ENCODE results near the gene GNG4.
"Not testable (repeated sequence)": the region's sequence is repeated elsewhere in the genome, so short reads cannot be mapped to it uniquely, and the experiment has no call there.

The GNG4 gene

DNA sequence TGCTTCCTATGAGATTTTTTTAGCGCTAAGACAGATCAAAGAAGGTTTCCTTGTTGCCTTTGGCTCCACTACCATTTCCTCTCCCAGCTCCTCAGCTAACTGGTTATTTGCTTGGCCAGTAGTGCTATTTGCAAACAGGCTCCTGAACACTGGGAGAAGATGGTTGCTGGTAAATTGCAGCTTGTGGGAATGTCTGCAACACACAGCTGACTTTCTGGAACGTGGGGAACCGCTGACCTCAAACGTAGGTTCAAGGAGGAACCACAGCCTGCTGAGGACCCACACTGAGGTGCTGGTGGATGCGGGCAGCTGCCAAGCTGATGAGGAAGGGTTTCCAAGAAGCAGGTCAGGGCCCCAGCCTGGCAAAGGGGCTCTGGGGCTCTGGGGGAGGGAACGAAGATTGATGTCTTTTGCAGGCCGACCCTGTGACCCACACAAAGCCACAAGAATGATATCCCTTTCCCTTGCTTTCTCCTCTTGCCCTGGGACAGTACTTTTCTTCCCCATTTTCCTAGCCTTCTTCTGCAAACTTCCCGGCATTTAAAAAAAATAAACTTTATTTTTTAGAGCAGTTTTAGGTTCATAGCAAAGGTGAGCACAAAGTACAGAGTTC, 24.8 kb downstream of the GNG4 start:
- DNase-seq, result no peak

DNA sequence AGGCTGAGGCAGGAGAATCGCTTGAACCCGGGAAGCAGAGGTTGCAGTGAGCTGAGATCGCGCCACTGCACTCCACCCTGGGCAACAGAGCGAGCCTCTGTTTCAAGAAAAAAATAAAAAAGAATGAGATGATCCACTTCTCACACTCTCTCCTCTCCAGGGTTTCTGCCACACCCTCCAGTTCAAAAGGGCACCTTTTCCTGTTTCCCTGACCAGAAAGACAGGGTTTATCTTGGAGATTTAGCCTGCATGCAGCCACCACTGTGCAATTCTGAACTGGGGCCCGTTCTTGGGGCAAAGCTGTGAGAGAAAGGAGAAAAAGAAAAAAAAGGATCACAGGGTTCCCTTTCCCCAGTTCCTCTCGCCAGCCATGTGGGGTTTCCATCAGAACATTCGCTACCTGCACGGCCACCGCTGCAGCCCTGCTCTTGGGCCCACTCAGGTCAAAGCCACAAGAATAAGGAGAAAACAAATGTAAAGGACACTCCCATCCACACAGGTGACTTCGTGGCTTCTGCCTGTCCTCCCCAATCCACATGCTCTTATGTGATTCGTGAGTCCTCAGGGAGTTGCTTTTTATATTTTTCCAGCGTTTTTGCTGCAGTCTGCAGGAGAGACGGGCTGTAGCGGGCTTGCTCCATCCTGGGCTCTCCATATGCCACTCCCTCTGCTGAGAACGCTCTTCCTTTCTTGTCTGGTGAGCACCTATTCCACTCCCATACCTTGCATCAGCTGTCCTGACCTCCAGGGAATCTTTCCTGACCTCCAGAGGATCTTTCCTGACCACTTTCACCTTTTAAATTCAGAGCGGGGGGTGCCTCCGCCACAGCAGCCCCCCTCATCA, 26.4 kb downstream of the GNG4 start:
- DNase-seq, result no peak

DNA sequence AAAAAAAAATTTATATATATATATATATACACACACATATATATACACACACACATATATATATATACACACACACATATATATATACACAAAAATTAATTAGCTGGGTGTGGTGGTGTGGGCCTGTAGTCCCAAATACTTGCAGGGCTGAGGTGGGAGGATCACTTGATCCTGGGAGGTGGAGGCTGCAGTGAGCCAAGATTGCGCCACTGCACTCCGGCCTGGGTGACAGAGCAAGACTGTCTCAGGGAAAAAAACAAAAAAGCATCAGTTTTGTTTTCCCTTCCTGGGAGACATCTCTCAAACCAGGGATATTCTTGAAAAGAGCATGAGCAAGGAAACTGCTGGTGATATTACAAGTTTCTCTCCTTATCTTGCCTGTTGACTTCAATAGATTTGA, 30.4 kb downstream of the GNG4 start:
- not testable (repeated sequence) for DNase-seq

DNA sequence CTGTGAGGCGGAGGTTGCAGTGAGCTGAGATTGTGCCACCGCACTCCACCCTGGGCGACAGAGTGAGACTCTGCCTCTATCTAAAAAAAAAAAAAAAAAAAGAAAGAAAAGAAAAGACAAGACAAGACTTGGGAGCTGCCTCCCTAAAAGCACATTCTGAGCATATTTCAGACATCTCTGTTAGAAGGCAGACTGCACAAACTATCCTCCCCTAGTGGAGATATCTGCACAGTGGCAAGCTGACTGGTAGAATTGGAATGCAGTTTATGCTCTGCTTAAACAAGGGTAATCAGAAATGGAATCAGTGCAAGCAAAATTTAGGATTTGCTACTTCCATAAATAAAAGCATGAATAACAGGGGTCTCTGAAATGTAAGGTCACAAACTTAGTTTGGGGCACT, 31.8 kb downstream of the GNG4 start:
- DNase-seq, result no peak

DNA sequence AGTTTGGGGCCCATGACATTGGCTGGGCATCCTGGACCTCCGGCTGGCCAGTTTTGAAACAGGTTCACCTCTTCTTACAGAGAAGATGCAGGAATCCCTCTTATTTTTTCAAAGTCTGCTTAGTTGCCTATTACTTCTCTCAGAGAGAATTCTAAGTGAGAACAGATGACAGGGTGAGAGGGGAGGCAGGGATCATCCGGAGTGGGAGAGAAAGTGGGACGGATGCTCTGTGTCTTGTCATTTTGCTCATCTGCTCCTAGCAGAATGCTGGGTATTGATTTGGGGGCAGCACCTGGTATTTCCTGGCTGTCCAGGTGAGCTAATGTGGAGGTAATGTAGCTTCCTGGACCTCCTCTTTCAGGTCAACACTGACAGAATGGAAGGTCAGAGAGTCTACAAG, 32.4 kb downstream of the GNG4 start:
- DNase-seq, result no peak

DNA sequence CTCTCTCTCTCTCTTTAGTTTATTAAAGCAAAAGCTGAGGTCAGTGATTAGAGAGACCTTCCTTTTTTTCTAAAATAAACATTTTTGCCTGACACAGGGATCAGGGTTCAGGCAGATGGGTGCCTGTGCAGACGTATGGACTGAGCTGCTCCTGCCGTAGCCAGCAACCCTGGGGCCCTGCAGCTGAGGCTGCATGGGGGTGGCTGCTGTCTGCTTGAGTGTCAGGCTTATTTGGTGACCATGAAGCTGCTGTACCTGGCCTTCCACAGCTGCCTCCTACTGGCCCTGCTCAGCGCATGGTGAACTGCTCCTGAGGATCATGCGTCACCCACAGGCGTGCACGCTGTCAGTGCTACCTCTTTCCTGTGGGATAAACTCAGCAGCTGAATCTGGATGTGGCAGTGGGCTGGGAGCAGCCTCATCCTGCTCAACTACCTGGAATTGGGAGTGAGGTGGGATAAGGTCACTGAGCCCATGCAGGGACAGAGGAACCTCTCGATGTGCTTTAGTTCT, 35.1 kb downstream of the GNG4 start:
- no peak for DNase-seq

DNA sequence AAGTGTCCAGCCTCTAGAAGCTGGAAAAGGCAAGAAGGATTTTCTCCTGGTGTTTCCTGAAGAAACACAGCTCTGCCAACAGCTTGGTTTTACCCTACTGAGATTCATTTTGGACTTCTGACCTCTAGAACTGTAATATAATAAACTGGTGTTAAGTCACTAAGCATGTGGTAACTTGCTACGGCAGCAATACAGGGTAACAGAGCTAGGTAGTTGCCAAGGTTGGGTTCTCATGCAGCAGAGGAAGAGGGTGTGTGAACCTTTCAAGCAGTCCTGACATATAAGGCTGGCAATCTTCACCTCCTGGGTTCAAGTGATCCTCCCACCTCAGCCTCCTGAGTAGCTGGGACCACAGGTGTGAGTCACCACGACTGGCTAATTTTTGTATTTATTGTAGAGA, 36.0 kb downstream of the GNG4 start:
- no peak for DNase-seq

DNA sequence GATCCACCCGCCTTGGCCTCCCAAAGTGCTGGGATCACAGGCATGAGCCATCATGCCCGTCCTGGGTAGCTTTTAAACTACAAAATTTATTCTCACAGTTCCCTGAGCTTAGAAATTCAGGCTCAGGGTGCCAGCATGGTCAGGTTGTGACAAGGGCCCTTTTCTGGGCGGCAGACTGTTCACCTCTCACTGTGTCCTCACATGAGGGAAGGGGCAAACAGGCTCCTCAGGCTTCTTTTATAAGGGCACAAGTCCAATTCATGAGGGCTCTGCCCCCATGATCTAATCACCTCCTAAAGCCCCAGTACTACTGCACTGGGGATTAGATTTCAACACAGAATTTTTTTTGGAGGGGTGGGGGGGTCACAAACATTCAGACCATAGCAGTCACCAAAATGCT, 36.8 kb downstream of the GNG4 start:
- DNase-seq, result no peak

DNA sequence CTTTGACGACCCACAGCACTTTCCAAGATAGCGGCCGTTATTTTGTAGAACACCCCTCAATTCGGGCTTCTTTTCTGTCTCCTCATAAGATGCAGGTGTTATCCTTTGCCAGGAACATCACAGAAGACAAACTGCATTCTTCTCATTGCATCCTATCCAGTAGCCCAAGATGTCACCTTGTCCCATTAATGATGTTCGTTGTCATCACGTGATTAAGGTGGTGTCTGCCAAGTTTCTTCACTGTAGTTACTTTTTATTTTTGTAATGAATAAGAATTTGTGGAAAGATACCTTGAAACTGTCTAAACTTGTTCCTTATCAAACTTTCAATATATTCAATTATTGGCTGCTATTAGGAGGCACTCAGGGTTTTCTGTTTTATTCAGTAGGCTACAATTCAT, 39.4 kb downstream of the GNG4 start:
- DNase-seq, result no peak

DNA sequence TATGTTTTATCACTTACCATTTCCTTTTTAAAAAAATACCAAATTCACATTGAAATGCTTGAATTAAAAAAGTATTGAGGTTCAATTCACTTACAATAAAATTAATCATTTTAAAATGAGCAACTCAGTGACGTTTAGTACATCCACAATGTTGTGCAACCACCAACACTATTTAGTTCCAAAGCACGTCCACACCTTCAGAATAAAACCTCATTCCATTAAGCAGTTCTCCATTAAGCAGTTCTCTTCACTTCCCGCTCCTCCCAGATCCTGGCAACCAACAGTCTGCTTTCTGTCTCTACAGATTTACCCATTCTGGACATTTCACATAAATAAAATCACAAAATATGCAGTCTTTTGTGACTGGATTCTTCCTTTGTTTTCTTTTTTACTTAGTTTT, 41.3 kb downstream of the GNG4 start:
- no peak for DNase-seq

DNA sequence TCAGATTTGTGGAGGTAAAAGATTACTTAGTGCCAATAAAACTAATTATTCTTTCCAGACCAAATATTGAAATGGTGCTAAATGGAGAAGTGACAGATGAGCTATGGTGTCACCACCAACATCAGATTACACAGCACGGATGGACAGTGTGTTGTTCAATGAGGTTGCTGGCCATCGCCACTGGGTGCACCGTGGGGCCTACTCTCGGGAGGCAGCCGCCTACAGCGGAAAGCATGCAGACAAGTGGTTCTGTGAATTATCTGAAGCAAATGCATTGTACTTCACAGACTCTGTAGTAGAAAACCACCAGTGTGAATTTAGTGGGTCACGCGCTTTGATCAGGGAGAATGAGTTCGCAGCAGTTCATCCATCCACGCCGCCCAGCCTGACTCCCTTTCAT, 42.3 kb downstream of the GNG4 start:
- DNase-seq, result no peak

DNA sequence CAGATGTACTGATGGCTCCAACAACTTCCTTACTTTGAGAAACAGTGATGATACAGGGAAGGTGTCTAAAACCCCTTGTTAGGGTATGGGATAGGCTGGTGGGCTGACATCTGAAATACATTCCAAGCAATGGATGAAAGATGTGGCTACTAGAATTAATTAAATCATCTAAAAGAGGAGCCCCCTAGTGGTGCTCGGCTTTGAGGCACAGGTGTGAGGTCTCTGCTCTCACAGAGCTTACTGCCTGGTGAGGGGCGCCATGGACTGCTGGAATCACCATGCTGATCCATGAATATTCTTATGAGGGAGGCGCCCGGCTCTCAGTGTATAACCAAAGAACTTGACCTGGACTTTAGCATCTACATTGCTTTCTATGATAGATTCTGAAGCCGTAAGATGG, 48.5 kb downstream of the GNG4 start:
- no peak for DNase-seq

DNA sequence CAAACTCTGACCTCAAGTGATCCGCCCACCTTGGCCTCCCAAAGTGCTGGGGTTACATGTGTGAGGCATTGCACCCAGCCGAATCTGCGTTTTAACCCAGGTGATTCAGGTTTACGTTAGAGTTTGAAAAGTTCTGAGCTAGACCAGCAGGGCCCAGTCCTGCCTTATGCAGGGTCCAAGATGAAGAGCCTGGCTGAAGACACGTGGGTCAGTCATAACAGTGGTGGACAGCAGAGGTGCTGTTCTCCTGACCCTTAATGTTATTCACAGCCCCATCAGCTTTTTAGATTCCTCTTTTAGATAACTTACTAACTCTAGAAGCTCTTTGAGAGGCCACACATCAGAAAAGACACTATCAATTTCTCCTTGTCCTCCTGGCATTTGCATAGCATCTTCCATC, 50.0 kb downstream of the GNG4 start:
- no peak for DNase-seq

DNA sequence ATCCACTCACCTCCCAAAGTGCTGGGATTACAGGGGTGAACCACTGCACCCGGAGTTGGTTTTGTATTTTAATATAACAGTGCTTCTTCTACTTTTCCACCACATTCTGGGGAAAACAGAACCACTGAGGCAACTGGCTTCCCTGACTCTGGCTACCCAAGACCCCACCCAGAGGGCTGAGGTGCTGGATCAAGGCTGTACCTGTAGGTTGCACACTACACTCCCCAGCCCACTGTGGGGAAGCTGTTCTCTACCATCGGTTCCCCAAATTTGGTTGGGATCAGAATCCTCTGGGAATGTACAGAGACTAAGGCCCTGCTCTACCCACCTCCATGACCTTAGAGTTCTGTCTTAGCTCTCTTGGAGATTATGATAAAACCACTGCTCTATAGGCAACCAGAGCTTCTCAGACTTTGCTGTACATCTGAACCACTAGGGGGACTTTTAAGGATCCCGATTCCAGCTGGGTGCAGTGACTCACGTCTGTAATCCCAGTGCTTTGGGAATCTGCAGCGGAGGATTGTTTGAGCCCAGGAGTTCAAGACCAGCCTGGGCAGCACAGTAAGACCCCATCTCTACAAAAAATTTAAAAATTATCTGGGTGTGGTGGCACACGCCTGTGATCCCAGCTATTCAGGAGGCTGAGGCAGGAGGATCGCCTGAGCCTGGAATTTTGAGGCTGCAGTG, 51.6 kb downstream of the GNG4 start:
- no peak for DNase-seq

DNA sequence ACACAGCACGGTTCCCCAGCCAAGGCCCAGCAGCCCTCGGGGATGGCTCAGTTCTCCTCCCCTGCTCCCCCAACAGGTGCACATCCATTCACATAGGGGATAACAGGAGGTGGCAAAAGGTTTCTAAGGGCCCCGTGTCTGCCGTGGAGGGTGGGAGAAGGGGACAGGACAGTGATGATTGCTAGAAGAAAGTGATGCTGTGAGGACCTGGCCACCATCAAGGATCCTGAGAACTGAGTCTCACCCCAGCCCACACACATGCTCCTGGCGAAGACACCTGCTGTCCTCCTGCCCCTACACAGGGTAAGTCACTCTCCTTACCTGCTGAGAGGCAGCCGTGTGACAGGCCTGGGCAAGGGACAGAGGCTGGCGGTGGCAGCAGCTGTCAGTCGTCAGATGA, 54.5 kb downstream of the GNG4 start:
- no peak for DNase-seq

DNA sequence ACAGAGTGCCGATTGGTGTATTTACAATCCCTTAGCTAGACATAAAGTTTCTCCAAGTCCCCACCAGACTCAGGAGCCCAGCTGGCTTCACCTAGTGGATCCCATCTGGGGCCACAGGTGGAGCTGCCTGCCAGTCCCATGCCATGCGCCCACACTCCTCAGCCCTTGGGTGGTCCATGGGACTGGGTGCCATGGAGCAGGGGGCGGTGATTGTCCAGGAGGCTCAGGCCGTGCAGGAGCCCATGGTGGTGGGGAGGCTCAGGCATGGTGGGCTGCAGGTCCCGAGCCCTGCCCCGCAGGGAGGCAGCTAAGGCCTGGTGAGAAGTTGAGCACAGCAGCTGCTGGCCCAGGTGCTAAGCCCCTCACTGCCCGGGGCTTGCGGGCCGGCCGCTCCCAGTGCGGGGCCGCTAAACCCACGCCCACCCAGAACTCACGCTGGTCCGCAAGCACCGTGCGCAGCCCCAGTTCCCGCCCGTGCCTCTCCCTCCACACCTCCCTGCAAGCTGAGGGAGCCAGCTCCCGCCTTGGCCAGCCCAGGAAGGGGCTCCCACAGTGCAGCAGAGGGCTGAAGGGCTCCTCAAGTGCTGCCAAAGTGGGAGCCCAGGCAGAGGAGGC, 55.2 kb downstream of the GNG4 start:
- not testable (repeated sequence) for DNase-seq

DNA sequence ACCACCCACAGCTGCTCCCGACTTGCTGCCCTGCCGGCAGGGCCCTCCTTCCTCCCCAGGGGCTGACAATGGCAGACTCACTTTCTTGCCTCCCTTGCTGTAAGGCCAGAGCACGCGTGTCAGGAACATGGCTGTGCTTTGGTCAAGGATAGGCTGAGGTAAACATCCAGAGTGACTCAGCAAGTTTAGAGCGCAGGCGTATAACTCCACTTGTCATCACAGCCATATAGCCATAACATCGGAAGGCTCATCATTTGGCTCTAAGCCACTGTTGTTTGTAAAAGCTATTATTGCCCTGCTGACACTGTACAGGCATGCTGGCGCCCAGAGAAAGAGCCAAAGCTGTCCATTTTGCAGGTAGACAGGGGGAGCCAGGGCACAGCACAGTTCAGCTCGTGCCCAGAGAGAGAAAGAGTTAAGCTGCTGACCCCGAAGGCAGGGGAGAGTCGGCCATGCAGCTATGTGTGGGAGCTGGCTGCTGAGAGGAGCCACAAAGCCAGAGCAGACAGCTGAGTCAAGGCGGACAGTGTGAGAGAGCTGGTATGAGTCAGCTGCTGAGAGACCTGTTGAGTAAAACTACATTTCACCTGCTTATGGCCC, 60.6 kb downstream of the GNG4 start:
- no peak for DNase-seq

DNA sequence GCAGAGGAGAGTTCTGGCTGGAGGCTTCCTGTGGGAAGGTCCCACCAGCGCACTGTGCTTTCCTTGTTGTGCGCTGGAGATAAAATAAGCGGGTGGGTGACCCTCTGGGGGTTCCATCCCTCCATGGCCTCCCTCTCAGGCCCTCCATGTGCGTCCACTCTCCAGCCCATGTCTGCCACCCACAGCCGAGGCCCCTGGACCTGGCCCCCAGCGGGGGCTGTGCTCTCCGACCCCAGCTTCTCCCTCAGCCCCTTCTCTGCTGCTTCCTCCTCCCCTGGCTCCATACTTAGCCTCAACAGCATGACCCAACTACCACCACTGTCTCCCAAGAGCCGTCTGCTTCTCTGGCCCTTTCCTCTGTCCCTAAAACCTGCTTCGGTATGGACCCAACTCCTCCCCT, 61.4 kb downstream of the GNG4 start:
- no peak for DNase-seq

DNA sequence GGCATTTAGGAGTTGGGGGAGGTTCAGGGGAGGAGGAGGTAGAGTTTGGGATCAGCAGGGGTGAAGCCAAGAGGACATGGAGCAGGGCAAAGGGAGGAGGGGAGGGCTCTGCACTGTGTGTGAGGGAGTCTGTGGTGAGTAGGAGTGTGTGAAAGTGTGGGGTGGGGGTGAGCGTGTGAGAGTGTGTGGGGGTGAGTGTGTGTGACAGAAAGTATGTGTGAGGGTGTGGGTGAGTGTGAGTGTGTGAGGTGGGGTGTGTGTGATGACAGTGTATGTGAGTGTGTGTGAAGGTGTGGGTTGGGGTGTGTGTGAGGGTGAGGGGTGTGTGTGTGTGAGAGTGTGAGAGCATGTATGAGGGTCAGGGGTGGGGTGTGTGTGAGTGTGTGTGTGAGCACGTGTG, 62.6 kb downstream of the GNG4 start:
- no peak for DNase-seq

DNA sequence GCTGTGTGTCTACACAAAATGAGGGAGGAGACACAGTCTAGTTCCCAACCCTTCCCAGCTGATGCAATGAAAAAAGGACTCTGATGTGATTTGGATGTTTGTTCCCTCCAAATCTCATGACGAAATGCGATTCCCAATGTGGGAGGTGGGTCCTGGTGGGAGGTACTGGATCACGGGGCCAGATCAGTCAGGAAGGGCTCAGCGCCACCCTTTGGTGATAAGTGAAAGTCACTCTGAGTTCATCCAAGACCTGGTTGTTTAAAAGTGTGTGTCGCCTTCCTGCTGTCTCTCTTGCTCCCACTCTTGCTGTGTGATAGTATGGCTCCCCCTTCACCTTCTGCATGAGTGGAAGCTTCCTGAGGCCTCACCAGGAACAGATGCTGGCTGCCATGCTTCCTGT, 63.2 kb downstream of the GNG4 start:
- no peak for DNase-seq

DNA sequence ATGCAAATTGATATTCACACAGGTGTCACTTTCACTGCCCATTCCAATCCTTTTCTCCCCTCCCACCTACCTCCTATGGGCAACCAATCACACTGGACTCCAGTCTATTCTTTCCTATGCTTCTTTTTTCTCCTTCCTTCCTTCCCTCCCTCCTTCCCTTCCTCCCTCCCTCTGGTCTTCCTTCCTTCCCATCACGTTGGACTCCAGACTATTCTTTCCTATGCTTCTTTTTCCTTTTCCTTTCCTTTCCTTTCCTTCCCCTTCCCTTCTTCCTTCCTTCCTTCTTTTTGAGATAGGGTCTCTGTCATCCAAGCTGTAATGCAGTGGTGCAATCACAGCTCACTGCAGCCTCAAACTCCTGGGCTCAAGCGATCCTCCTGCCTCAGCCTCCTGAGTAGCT, 64.6 kb downstream of the GNG4 start:
- no peak for DNase-seq

DNA sequence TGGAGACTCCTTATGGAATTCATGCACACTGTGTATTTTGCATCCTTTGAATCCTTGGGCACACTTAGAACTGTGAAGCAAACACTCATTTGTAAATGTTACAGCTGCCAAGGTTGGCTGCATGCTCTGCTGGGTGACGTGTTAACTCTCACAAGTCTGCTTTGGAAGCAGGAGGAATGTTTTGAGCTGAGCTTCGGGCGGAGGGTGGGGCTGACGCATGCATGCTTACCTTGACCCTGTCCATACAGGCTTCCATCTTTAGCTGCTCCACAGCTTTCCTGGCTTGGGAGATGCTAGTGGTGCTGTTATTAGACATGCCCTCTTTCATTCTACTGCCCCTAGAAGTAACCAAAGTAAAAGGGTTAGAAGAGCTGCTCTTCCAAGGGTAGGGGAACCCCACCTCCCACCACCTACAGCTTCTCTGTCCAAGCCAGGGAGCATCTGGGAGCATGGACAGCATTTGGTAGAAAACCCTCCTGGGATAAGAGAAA, 66.0 kb downstream of the GNG4 start:
- DNase-seq, result no peak

DNA sequence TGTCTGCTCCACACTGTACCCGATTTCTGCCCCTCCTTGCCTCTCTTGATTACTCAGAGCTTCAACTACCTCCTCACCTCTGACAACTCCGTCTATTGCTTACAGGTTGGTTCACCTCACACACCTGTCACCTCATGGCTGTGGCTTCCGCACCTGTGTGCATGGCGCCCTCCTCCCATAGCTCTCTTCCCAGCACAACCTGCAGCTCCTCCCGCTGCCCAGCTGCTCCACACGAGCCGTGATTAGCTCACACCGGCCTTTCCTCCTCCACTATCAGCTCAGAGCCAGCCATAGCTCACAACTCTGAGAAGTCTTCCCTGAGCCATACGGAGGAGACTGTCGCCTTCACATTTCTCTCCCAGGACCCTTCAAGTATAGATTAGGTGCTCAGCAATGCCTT, 67.5 kb downstream of the GNG4 start:
- DNase-seq, result no peak

Data from amniotic stem cell (primary cell).